Lower leg skin (tissue), 3 donors: ENCODE data around the gene TNFRSF1A.

Experiments
- CTCF ChIP-seq, 3 donors: fragments of 450-650 bp; IDR thresholded peaks; one replicate each; pipeline ENCODE4 v1.5.1; 2016; ENCODE audit warnings: antibody characterized with exemption in 3 of 3, mild to moderate bottlenecking in 3 of 3, moderate library complexity in 2 of 3
- POLR2A ChIP-seq, 2 donors: fragments of 450-650 bp; IDR thresholded peaks; one replicate each; pipeline ENCODE4 v1.6.1; 2016 to 2017; ENCODE audit warnings: antibody characterized with exemption in 2 of 2, mild to moderate bottlenecking in 1 of 2, moderate library complexity in 1 of 2

- TF ChIP-seq POLR2A (IDR thresholded peaks at IDR 0.05) (no peak), CTCF (IDR thresholded peaks at IDR 0.05) (no peak)
Observed at GRCh38 chr12:6328045-6328779, 13.7 kb downstream of the TNFRSF1A start.
